Peyer's patch (tissue), 4 donors: ENCODE data around the gene PAXIP1. TPM values are rescaled to one million over a fixed set of nuclear protein-coding genes. Genes with fewer than 3 reads are reported as not detected.

Experiments
- DNase-seq, 3 donors: peaks; one replicate each; pipeline ENCODE4 v3.0.0-alpha.2; 2017 to 2019
- H3K27ac ChIP-seq, 4 donors: fragments of 200-600 bp; sonication (generic); one replicate each; pipeline ENCODE4 v1.5.1; 2016 to 2019
- H3K27me3 ChIP-seq, 2 donors: fragments of 200-600 bp; sonication (generic); one replicate each; pipeline ENCODE4 v1.5.1; 2019
- H3K36me3 ChIP-seq, 3 donors: fragments of 200-600 bp; sonication (generic); one replicate each; pipeline ENCODE4 v1.5.1; 2016 to 2019
- H3K4me1 ChIP-seq, 4 donors: fragments of 200-600 bp; sonication (generic); one replicate each; pipeline ENCODE4 v1.5.1; 2016 to 2019
- H3K4me3 ChIP-seq, 4 donors: fragments of 200-600 bp; sonication (generic); 1 replicate in 3 of 4; 2 replicates in 1 of 4; pipeline ENCODE4 v1.5.1; 2016 to 2019; ENCODE audit warnings: mild to moderate bottlenecking in 1 of 4
- H3K9me3 ChIP-seq, 4 donors: fragments of 200-600 bp; sonication (generic); one replicate each; pipeline ENCODE4 v1.5.1; 2016 to 2019; ENCODE audit warnings: mild to moderate bottlenecking in 1 of 4
- POLR2A ChIP-seq, 2 donors: fragments of 450-650 bp; IDR thresholded peaks; one replicate each; pipeline ENCODE4 v1.5.1; 2017; ENCODE audit warnings: antibody characterized with exemption in 2 of 2, mild to moderate bottlenecking in 2 of 2, moderate library complexity in 2 of 2
- total RNA-seq, 4 donors: library from RNA; depleted of rRNA; stranded (reverse); fragments of >200 nt; gene quantifications; one replicate each; pipeline ENCODE4 v1.1.0, GENCODE V29; 2016
- TF ChIP-seq, protein P1 (sequence below), 6 experiments: fragments of 450-650 bp in 4 of 6; fragments of 200-600 bp in 2 of 6; sonication (generic) in 1 of 6; IDR thresholded peaks; one replicate each; pipeline ENCODE4 v1.5.1; 2017 to 2019; ENCODE audit warnings: antibody characterized with exemption in 6 of 6, mild to moderate bottlenecking in 3 of 6, moderate library complexity in 1 of 6

Gene PAXIP1
- total RNA-seq, 4 donors from 2014 or later, result 14.9 to 28.3 (median 23.7) TPM

DNA sequence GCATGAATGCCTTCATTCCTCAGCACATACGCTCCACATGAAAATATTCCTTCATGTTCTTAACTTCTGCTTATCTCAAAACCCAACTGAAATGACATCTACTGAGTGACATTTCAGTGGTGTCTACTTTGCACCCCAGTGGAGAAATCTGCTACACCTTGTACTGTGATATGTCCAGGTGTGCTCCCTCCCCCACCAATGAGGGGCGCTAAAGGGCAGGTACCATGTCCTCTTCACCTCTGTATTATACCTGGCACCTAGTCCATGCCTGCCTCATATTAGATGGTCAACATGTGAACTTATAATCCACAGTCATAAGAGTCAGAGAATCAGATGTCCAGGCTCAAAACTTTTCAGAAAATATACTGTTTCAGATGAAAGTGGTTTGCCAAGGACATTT is 2.1 kb downstream of the PAXIP1 start:
- H3K27ac ChIP-seq, result no peak overlapping the region
- TF ChIP-seq POLR2A (IDR thresholded peaks at IDR 0.05), result no peak
- TF ChIP-seq, protein P1, sequence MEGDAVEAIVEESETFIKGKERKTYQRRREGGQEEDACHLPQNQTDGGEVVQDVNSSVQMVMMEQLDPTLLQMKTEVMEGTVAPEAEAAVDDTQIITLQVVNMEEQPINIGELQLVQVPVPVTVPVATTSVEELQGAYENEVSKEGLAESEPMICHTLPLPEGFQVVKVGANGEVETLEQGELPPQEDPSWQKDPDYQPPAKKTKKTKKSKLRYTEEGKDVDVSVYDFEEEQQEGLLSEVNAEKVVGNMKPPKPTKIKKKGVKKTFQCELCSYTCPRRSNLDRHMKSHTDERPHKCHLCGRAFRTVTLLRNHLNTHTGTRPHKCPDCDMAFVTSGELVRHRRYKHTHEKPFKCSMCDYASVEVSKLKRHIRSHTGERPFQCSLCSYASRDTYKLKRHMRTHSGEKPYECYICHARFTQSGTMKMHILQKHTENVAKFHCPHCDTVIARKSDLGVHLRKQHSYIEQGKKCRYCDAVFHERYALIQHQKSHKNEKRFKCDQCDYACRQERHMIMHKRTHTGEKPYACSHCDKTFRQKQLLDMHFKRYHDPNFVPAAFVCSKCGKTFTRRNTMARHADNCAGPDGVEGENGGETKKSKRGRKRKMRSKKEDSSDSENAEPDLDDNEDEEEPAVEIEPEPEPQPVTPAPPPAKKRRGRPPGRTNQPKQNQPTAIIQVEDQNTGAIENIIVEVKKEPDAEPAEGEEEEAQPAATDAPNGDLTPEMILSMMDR (IDR thresholded peaks at IDR 0.05), result peak in 2 of 6 experiments; percentile 3 to 14
- no peaks in the 10 kb centered on the region for H3K9me3 ChIP-seq
- no peaks in the 10 kb centered on the region for H3K27me3 ChIP-seq
- H3K4me1 ChIP-seq, result peaks cover 0 to 19% (median 0%) of the 10 kb centered on the region in 4 donors
- H3K36me3 ChIP-seq, result peaks cover 0 to 26% (median 0%) of the 10 kb centered on the region in 3 donors
- peak in 1 of 3 donors; percentile 59 for DNase-seq
- no peak overlapping the region for H3K4me3 ChIP-seq

DNA sequence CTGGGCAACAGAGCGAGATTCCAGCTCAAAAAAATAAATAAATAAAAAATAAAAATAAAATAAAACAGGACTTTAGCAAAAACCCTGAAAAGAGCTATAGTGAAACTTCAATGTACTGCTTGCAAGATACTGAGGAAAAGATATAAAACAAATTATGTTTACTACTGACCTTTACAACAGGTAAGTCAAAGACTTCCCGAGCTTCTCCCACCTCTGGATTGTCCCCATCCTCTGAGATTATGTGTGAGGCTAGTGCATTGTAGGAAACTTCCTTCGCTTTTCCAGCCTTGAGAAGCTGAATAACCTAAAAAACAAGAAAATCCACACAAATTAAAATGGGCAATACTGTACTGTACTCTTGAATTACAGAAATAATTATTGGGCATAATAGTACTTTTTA is 4.4 kb downstream of the PAXIP1 start:
- H3K36me3 ChIP-seq, result peaks cover 0 to 33% (median 0%) of the 10 kb centered on the region in 3 donors
- no peak overlapping the region for H3K4me3 ChIP-seq
- no peaks in the 10 kb centered on the region for H3K9me3 ChIP-seq
- H3K27ac ChIP-seq, result no peak overlapping the region
- peak in 1 of 3 donors; percentile 92 for DNase-seq
- no peak for TF ChIP-seq POLR2A (IDR thresholded peaks at IDR 0.05)
- TF ChIP-seq, protein P1 (IDR thresholded peaks at IDR 0.05), result no peak
- no peaks in the 10 kb centered on the region for H3K27me3 ChIP-seq
- H3K4me1 ChIP-seq, result peaks cover 0 to 10% (median 0%) of the 10 kb centered on the region in 4 donors

DNA sequence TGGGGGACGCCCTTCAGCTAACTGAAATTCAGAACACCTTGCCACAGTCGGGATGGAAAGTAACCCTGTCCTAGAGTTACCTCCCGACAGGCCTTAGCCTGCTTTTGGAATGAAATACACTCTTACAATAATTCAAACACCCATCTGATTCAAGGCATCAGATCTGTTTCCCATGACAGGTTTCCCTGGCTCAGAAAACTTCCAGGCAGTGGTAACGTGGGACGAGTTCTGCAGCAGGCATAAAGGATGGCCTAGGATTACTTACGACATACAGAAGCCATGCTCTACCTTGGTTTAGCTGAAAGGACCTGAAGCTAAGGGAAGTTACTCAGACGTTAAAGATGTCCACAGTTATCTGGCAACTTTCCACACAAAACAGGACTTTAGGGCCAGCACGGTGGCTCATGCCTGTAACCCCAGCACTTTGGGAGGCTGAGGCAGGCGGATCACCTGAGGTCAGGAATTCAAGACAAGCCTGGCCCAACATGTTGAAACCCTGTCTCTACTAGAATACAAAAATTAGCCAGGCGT is 5.0 kb downstream of the PAXIP1 start:
- Histone ChIP-seq H3K9me3 (no peaks in the 10 kb centered on the region), H3K36me3 (peaks cover 0 to 38% (median 0%) of the 10 kb centered on the region in 3 donors), H3K4me1 (peaks cover 0 to 10% (median 0%) of the 10 kb centered on the region in 4 donors), H3K4me3 (no peak overlapping the region), H3K27ac (no peak overlapping the region), H3K27me3 (no peaks in the 10 kb centered on the region)
- TF ChIP-seq, protein P1 (IDR thresholded peaks at IDR 0.05), result no peak
- TF ChIP-seq POLR2A (IDR thresholded peaks at IDR 0.05), result no peak
- DNase-seq, result no peak

DNA sequence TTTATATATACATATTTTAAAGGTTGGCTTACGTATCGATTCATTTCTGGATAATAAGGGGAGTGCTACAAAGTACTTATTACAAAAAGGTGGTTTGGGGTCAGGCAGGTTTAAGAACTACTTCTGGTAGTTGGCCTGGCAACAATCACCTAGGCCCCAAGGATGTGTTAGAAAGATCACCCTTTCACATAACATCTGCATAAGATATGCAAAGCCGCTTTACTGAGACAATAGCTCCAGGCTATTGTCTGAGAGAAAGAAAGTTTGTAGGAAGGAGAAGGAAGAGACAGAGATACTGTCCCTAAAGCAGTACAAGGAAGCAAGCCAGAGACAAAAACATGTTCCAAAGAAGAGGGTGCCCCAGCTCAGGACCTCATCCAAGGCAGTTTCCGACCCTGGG is 6.2 kb downstream of the PAXIP1 start:
- peaks cover 0 to 44% (median 0%) of the 10 kb centered on the region in 3 donors for H3K36me3 ChIP-seq
- H3K27me3 ChIP-seq, result no peaks in the 10 kb centered on the region
- DNase-seq, result no peak
- H3K4me3 ChIP-seq, result no peak overlapping the region
- no peak overlapping the region for H3K27ac ChIP-seq
- peaks cover 0 to 5% (median 0%) of the 10 kb centered on the region in 4 donors for H3K4me1 ChIP-seq
- TF ChIP-seq POLR2A (IDR thresholded peaks at IDR 0.05), result no peak
- H3K9me3 ChIP-seq, result no peaks in the 10 kb centered on the region

DNA sequence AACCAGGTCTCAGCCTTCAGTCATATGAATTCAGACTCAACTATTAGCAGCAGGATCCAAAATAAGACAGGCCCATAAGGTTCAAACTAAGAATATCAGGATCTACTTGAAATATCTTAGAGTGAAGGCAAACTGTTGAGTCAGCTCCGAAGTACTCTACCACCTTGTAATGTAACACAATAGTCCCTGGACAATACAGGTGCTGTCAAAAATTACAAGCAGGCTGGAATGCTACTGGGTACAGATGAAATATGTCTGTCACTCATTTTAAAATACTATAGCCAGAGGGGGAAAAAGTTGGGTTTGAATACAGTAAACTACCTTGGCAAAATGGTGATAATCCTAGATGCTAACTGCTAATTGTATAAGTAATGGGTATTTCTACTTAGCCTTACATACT is 6.8 kb downstream of the PAXIP1 start:
- no peak for DNase-seq
- Histone ChIP-seq H3K4me1 (no peaks in the 10 kb centered on the region), H3K27ac (no peak overlapping the region), H3K36me3 (peaks cover 0 to 50% (median 0%) of the 10 kb centered on the region in 3 donors), H3K27me3 (no peaks in the 10 kb centered on the region), H3K9me3 (no peaks in the 10 kb centered on the region), H3K4me3 (no peak overlapping the region)
- no peak for TF ChIP-seq POLR2A (IDR thresholded peaks at IDR 0.05)
- TF ChIP-seq, protein P1 (IDR thresholded peaks at IDR 0.05), result no peak

DNA sequence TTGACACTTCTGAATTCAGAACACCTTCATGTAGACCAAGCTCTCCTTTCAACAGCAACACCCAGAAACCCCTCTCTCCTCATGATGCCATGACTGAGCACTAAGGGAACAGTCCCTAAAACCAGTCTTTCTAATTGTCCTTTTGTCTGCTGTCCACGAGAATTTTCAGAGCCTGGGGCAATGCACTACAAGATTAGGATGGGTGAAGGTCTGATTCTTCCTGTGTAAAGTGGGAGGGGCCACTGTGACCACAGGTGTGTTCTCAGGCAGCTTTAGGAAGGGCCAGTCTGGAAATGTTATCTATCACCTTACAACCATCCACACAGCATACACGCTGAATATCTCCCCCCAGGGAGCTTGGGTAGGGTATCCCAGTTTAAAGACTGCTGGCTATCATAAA is 7.9 kb downstream of the PAXIP1 start:
- DNase-seq, result no peak
- Histone ChIP-seq H3K27ac (no peak overlapping the region), H3K36me3 (peaks cover 0 to 60% (median 0%) of the 10 kb centered on the region in 3 donors), H3K4me3 (no peak overlapping the region), H3K4me1 (no peaks in the 10 kb centered on the region), H3K27me3 (no peaks in the 10 kb centered on the region), H3K9me3 (no peaks in the 10 kb centered on the region)
- no peak for TF ChIP-seq POLR2A (IDR thresholded peaks at IDR 0.05)
- TF ChIP-seq, protein P1 (IDR thresholded peaks at IDR 0.05), result no peak
